Thyroid gland (tissue), 4 donors: ENCODE results near the gene RARB.

Experiments
- CTCF ChIP-seq, 6 experiments: fragments of 200-600 bp in 3 of 6; fragments of 450-650 bp in 3 of 6; sonication (generic) in 3 of 6; IDR thresholded peaks; one replicate each; pipeline ENCODE4 v1.5.1; 2016 to 2019; ENCODE audit warnings: antibody characterized with exemption in 6 of 6, mild to moderate bottlenecking in 2 of 6, inconsistent platforms in 1 of 6, moderate library complexity in 1 of 6
- POLR2A ChIP-seq, 2 donors: fragments of 450-650 bp; IDR thresholded peaks; one replicate each; pipeline ENCODE4 v1.6.1; 2017; ENCODE audit warnings: antibody characterized with exemption in 2 of 2, mild to moderate bottlenecking in 2 of 2, moderate library complexity in 1 of 2

- TF ChIP-seq POLR2A (IDR thresholded peaks at IDR 0.05) (no peak), CTCF (IDR thresholded peaks at IDR 0.05) (no peak)
Observed at GRCh38 chr3:25424614-25425013, 3.4 kb upstream of the RARB start.
